GM18861 (cell line): ENCODE data around the gene PLOD3.
"Not testable (repeated sequence)": the region's sequence is repeated elsewhere in the genome, so short reads cannot be mapped to it uniquely, and the experiment has no call there.

Experiments
- ATAC-seq: cut with Tn5 transposase; IDR thresholded peaks from one replicate; pipeline ENCODE4 v1.9.1; 2021; ENCODE audit not compliant: unreplicated experiment

Gene PLOD3

DNA sequence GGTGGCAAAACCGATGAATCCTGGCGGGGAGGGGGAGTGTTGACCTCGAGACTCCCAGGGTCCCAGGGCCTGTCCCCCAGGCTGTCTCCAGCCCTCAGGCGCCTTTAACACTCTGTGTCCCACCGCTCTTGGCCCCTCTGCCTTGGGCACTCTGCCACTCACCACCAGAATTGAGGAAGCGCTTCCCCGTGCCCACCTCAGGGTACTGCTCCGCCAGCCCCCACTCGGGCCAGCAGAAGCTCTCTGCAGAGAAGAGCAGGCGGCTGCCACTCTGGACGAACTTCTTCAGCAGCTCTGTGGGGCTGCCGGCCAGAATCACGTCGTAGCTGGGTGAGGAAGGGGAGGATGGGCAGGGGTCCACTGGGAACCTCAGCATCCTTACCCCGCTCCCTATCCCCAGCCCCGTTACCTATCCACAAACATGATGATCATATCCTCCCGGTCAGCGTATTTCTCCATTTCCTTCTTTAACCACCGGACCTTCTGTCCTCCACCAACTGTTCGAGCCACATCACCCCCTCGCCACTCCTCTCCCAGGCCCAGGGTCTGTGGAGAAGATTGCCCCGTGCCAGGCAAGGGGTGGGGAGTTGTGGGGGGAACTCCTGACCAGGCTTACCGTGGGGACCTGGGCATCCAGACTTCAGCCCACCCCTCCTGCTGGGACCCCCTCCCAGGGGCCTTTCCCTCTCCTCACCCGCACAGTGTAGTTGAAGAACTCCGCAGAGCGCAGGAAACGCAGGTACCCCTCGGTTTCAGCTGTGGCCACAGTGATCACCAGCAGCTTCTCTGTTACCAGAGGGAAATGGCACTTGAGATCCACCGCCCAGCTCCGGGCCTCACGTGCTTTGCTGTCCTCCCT lies 1.2 kb downstream of the PLOD3 start:
- ATAC-seq = no peak

DNA sequence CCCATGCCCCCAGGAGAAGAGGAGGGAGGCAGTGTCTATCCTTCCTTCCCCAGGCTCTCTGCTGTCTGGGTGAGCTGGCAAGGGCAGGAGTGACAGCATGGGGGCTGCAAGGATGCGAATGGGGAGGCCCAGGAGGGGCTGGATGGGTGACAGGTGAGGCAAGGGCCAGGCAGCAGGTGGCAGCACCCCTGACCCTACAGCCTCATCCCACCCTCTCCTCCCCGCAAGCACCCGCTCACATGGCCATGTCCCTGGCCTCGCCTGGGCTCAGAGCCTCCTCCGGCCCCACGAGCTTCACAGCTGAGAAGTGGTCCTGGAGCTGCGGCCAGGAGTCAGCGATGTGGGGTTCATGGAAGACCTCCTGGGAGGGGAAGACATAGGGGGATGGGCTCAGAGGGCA lies 5.4 kb downstream of the PLOD3 start:
- no peak for ATAC-seq

DNA sequence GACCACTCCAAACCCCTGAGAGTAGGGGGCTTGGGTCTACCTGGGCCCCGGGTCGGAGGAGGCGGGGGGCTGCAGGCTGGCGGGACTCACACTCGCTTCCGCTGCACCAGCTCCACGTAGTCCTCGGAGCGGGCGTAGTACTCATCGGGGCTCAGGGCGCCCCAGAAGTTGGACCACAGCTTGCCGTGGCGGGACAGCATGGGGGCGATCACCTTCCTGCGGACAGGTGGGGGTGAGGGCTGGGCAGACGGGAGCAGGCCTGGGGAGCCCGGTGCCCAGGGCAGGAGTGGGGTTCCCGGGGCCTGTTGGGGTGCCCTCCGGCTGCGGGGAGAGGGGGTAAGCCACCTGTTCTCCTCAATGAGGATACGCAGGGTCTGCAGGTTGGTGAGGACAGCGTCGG lies 5.9 kb downstream of the PLOD3 start:
- no peak for ATAC-seq

DNA sequence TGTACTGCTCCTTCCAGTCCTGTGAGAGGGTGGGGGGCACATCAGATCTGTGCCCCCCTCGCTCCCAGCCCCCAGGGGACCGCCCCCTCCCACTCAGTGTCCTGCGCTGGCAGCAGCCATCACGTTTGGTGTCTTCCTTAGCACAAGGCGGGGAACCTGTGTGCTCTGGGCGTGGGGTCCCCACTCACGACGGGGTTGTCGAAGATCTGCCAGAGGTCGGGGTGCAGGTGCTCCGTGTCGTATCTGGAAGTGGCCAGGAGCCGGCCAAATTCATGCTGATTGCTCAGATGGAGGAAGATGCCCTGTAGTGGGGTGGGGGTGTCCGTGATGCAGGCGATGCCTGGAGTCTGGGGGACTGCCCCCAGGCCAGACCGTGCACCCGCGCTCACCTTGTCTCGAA lies 7.2 kb downstream of the PLOD3 start:
- ATAC-seq = no peak

DNA sequence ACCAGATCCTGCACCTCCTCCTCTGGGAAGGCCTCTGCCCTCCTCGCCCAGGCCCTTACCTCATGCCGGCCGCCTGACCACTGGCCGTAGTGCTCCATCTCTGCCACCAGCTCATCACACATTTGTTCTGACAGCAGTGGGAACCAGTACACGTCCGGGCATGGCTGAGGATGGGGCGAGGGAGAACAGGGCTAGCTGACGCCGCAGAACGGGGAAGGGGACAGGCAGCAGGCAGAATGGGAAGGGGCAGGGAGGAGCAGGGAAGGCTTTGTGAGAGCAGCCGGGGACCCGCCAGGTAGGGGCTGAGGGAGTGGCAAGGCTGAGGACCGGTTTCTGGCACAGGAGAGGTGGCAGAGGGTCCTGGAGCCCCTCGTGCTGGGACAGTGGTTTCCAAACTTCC lies 8.6 kb downstream of the PLOD3 start:
- ATAC-seq = no peak

DNA sequence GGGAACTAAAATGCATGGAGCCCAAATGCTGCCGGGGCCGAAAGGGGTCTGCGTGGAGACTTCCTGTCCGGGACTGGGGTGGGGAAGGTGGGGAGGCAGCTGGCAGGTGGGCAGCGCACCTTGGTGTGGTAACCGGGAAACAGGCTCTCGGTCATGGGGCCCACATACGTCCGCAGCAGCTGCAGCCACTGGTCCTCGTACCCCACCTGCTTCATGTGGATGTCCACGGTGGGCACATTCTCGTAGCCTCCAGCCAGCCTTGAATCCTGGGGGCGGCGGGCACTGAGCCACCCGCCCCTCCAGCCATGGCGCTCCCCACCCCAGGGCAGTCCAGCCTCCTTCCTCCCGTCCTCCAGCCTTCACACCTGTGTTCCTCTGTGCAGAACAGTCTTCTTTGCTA lies 9.9 kb downstream of the PLOD3 start:
- no peak for ATAC-seq

DNA sequence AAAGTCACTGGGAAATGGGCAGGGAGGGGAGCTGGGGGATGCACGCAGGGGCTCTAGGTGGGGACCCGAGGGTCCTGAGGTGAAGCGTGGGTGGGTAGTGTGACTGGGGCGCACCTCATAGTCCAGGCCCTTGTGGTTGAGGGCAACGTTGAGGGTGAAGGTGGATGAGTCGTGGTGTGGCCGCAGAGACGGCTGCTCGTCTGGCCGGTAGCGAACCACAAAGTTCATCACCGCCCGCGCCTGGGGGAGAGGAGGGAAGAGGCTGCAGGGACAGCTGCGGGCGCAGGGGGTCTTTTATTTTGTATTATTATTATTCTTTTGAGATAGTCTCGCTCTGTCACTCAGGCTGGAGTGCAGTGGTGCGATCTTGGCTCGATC lies 10.7 kb downstream of the PLOD3 start:
- ATAC-seq = no peak

DNA sequence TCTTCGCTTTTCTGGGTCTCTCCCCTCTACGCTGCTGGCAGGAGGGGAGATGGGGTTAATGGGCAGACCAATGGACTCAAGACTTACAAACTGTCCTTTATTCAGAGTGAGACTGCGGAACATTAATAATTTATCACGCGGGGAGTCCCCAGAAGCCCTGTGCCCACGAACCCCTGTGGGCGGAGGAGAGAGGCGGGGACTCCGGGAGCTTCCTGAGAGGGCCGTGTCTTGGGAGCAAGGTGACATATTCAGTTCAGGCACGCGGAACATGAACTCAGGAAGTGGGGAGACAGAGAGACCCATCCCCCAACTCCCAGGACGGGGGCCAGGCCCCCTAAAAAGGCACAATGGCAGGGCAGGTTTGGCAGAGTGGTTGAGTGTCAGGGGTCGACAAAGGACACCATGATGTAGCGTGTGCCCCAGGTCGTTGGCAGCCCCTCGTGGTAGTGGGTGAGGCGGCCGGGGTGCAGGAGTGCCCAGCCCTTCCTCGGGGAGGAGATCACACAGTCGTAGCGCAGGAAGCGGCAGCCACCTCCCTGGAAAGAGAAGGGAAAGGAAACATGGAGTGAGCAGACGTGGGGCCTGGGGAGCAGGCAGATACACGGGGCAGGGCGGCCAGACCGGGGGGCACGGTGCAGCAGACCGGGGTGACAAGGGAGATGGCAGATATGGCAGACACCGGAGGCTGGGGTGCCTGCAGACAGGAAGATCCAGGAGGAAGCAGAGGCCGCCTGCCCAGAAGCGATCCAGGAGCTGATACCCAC lies 11.3 kb downstream of the PLOD3 start:
- ATAC-seq = no peak

DNA sequence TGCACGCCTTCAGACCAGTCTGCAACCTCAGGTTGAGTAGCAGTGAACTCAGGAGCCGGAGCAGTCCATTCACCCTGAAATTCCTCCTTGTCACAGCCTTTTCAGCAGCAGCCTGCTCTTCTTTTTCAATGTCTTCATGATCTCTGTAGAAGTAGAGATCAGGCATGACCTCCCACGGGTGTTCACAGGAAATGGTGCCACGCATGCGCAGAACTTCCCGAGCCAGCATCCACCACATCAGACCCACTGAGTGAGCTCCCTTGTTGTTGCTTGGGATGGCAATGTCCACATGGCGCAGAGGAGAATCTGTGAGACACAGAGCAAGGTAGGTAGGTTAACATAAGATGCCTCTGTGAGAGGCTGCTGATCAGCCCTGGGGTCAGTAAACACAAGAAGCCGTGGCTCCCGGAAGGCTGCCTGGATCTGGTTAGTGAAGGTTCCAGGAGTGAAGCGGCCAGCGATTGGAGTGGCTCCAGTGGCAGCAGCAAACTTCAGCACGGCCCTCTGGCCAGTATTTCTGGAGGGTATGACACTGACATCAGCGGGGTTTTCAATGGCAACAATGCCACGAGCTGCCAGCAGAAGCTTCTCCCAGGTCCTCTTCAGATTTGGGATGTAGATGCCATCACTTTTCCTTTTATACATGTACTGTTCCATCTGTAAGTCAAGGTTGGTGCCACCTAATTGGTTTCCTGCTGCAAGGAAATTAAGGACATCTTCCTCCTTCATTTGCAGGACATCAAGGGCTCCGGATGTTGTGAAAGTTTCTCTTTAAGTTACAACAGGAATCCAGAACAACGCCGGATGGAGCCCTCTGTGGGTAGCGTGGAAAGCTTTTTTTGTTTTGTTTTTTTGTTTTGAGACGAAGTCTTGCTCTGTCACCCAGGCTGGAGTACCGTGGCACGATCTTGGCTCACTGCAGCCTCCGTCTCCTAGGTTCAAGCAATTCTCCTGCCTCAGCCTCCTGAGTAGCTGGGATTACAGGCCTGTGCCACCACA lies 13.3 kb downstream of the PLOD3 start:
- not testable (repeated sequence) for ATAC-seq

DNA sequence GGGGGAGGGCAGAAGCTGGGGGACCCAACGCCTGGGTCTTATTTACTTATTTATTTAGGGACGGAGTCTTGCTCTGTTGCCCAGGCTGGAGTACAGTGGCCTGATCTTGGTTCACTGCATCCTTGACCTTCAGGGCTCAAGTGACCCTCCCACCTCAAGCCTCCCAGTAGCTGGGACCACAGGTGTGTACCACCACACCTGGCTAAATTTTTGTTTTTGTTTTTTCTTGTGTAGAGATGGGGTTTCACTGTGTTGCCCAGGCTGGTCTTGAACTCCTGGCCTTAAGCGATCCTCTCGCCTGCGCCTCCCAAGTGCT lies 14.8 kb downstream of the PLOD3 start:
- no peak for ATAC-seq

DNA sequence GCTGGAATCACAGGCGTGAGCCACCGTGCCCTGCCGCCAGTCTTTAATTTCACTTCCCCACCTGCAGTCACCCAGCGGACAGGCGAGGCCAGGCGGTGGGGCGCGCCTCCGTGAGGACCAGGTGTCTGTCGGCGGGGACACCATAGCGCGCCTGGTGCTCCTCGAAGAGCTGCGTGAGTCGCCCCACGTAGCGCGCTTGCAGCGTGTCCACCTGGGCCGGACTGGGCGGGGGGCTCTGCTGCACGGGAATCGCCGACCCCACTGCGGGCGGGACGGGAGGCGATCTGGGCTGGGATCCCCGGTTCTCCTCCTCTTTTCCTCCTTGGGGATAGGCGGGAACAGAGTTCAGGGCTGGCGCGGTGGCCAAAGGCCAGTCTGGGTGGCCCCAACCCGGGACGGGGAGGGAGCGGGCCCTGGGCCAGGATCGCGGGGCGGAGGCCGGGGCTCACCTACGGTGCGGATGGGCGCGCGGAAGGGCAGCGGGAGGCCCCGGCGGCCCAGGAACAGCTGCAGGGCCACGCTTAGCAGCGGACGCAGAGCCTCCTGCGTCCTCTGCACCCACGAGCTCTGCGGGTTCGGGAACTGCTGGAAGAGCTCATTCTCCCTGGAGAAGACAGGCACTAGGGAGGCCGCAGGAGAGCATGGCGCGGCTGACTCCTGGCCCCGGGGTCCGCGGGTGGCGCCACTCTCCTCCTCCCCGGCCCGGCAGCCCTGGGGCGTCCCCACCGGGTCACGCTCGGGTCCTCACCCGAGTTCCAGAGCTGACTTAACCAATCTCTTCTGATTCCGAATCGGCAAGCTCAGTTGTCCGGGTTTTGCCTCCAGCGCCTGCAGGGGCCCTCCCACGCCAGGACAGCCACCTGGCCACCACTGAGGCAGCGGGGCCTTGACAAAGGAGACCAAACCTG lies 15.4 kb downstream of the PLOD3 start:
- no peak for ATAC-seq

DNA sequence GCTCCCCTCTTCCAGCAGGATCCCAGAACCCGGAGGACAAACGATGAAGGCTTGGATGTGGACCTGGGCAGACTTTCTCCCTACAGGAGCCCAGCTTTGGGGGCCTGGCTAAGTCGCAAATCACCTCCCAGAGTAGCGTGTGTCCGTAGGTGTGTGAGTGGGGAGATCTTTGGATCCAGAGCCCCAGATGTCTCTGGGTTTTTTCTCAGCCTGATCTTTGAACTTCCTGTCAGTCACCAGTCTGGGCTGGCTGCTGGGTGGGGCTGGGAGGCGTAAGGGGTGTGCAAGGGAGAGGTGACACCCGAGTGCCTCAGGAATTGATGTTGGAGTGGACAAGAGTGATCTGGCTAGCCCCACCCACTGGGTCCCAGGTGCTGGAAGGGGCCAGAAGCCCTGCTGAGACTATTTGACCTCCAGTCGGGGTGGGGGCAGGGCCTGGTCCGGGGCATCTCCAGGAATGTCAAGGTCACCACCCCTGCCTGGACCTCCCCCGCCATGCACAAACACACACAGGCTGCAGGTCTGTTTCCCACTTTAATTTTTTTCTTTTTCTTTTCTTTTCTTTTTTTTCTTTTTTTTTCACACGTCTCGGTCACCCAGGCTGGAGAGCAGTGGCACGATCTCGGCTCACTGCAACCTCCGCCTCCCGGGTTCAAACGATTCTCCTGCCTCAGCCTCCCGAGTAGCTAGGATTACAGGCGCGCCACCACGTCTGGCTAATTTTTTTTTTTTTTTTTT lies 16.4 kb downstream of the PLOD3 start, which contains the start of gene MOGAT3:
Gene MOGAT3 (minus strand): TSS at position 175 of the 738 bp plus-strand sequence. CDS start 182 bp downstream, outside the sequence.
- no peak for ATAC-seq

DNA sequence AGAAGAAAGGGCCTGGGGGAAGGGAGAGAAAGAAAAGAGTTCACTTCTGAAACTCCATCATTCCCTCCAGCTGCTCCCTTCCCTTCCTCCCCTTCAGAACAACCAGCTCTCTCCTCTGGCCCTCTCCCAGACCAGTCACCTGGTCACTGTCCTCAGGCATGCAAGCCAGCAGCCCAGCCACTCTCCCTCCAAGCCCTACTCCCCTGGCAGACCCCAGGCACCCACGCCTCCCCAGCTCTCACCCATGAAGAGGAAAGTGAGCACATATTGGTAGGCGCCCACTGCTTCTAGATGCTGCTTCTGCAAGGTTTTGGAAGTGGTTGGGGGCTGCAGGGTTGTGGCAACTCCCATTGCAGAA lies 16.9 kb downstream of the PLOD3 start:
- no peak for ATAC-seq

DNA sequence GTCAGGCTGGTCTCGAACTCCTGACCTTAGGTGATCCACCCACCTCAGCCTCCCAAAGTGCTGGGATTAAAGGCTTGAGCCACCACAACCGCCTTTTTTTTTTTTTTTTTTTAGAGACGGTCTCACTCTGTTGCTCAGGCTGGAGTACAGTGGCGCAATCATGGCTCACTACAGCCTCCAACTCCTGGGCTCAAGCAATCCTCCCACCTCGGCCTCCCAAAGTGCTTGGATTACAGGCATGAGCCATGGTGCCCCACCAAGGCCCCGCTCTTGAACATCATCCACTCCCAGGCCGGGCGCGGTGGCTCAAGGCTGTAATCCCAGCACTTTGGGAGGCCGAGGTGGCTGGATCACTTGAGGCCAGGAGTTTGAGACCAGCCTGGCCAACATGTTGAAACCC lies 17.9 kb downstream of the PLOD3 start:
- ATAC-seq = not testable (repeated sequence)

DNA sequence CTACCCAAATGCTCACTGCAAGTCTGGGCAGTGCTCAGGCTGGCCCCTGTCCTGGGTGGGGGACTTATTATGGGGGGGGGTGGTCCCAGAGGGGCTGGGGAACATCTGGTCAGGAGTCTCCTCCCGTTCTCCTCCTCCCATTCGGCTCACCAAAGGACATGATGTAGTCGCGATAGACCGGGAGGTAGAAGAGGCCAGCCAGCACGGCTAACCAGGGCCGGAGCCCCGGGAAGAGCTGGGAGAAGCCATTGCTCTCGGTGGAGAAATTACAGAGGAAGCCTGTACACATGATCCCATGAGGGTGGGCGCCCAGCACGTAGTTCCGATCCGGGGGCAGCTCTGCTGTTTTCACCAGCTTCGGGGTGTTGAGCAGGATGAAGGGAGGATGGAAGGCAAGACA lies 18.9 kb downstream of the PLOD3 start:
- ATAC-seq = no peak

DNA sequence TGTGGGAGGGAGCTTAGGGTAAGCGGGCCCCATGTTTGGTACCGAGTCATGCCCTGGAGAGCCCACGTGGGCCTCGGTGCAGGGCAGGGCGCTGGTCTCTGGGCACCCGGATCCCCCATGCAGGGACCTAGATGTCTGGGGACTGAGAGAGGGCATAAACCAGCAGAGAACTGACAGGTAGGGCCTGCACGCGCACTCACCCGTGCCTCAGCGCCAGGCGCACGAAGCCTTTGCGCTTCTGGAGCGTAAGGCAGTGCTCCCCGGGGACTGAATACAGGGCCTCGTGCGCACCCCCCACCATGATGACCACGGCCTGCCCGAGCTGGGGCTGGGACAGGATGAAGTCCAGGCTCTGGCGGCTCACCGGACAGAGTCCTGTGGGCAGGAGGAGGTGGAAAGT lies 19.4 kb downstream of the PLOD3 start:
- no peak for ATAC-seq

DNA sequence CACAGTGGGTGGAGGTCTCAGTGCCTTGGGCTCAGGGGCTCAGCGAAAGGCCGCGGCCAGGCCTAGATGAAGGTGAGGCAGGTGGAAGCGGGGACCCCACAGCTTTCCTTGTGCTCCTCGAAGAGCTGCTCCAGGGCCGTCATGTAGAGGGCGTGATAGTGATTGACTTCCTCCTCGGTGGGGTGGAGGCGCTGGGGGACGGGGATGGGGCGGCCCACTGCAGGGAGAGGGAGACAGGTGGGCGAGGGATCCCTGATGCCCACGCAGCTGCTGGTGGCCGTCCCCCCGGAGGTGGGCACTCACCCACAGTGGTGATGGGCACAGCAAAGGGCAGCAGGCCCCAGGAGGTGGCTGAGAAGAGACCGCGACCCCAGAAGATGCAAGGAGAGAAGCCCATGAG lies 21.5 kb downstream of the PLOD3 start:
- no peak for ATAC-seq

DNA sequence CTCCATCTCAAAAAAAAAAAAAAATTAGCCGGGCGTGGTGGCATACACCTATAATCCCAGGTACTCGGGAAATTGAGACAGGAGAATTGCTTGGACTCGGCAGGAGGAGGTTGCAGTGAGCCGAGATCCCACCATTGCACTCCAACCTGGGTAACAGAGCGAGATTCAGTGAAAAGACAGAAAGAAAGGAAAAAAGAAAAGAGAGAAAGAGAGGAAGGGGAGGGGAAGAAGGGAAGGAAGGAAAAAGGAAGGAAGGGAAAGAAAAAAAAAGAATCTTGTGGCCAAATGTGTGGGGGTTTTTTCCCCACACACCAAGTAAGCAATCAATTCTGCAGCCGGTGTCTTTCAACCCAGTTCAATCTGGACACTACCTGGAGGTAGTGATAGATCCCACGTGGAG lies 28.3 kb downstream of the PLOD3 start:
- ATAC-seq = no peak

DNA sequence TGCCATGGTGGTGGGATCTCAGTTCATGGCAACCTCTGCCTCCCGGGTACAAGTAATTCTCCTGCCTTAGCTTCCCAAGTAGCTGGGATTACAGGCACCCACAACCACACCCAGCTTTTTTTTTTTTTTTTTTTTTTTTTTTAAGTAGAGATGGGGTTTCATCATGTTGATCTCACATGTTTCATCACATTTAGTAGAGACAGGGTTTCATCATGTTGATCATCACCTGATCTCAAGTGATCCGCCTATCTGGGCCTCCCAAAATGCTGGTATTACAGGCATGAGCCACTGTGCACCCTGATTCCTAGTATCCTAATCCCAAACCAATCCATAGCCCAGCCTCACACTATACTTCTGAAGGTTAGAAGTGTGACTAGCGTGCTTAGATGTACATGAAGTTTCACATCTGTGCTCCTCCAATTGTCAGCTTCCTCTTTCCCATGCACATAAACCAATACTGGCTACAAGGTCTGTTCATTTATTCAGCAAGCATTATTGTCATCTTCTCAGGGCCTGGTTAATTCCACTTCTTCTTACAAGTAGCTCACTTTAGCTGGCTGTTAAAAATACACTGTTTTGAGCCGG lies 30.4 kb downstream of the PLOD3 start:
- ATAC-seq = no peak
